Progenitor cell of endocrine pancreas (in vitro differentiated cells): Measurements from ENCODE around the gene SUSD3. TPM values are rescaled to one million over a fixed set of nuclear protein-coding genes. Genes with fewer than 3 reads are reported as not detected.
"Not testable (repeated sequence)": the region's sequence is repeated elsewhere in the genome, so short reads cannot be mapped to it uniquely, and the experiment has no call there.

Experiments
- DNase-seq: peaks from one replicate; pipeline ENCODE4 v3.0.0; 2021; ENCODE audit warnings: low spot score; ENCODE audit not compliant: unreplicated experiment
- H3K27ac Mint-ChIP-seq: 2 replicates; pipeline ENCODE4 v1.8.0; 2021; ENCODE audit warnings: mild to moderate bottlenecking, moderate library complexity, mixed read lengths
- H3K27me3 Mint-ChIP-seq: 2 replicates; pipeline ENCODE4 v1.8.0; 2021; ENCODE audit warnings: mixed read lengths
- H3K36me3 Mint-ChIP-seq: 2 replicates; pipeline ENCODE4 v1.8.0; 2022; ENCODE audit warnings: mixed read lengths; ENCODE audit not compliant: insufficient read depth
- H3K4me1 Mint-ChIP-seq: 2 replicates; pipeline ENCODE4 v1.8.0; 2021; ENCODE audit warnings: low read depth, mixed read lengths
- H3K4me3 Mint-ChIP-seq: 2 replicates; pipeline ENCODE4 v1.8.0; 2021; ENCODE audit warnings: low read depth, mild to moderate bottlenecking, moderate library complexity, mixed read lengths
- H3K9me3 Mint-ChIP-seq: 2 replicates; pipeline ENCODE4 v1.8.0; 2021; ENCODE audit warnings: low read depth, mixed read lengths
- total RNA-seq: library from RNA; stranded (reverse); gene quantifications from 2 replicates; pipeline ENCODE4 v1.2.1, GENCODE V29; 2021
- TF ChIP-seq, protein P1 (sequence below): fragments of 200-600 bp; sonication (generic); IDR thresholded peaks from one replicate; pipeline ENCODE4 v1.5.0; 2021; ENCODE audit warnings: antibody characterized with exemption, mild to moderate bottlenecking; ENCODE audit not compliant: unreplicated experiment

Gene SUSD3
- total RNA-seq, 1 donor from 2014 or later = 0.43 TPM

- TF ChIP-seq, protein P1, sequence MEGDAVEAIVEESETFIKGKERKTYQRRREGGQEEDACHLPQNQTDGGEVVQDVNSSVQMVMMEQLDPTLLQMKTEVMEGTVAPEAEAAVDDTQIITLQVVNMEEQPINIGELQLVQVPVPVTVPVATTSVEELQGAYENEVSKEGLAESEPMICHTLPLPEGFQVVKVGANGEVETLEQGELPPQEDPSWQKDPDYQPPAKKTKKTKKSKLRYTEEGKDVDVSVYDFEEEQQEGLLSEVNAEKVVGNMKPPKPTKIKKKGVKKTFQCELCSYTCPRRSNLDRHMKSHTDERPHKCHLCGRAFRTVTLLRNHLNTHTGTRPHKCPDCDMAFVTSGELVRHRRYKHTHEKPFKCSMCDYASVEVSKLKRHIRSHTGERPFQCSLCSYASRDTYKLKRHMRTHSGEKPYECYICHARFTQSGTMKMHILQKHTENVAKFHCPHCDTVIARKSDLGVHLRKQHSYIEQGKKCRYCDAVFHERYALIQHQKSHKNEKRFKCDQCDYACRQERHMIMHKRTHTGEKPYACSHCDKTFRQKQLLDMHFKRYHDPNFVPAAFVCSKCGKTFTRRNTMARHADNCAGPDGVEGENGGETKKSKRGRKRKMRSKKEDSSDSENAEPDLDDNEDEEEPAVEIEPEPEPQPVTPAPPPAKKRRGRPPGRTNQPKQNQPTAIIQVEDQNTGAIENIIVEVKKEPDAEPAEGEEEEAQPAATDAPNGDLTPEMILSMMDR = no peak
- Mint-ChIP-seq H3K36me3 (peaks cover 1% of the 10 kb centered on the region), H3K4me3 (no peak overlapping the region), H3K27me3 (no peaks in the 10 kb centered on the region), H3K27ac (no peak overlapping the region), H3K9me3 (no peaks in the 10 kb centered on the region), H3K4me1 (no peaks in the 10 kb centered on the region)
- no peak for DNase-seq
These were observed 56.5 kb downstream of the SUSD3 start for GRCh38 chr9:93114984-93115335.

GRCh38 chr9:93115486-93116071 lies 57.1 kb downstream of the SUSD3 start:
- H3K27ac Mint-ChIP-seq = no peak overlapping the region

GRCh38 chr9:93116072-93116961 lies 57.8 kb downstream of the SUSD3 start:
- no peak overlapping the region for H3K27ac Mint-ChIP-seq

More at GRCh38 chr9:93115486-93116071, 57.1 kb downstream of the SUSD3 start:
- TF ChIP-seq, protein P1 = no peak
- Mint-ChIP-seq H3K9me3 (no peaks in the 10 kb centered on the region), H3K4me3 (no peak overlapping the region), H3K4me1 (no peaks in the 10 kb centered on the region), H3K36me3 (peaks cover 1% of the 10 kb centered on the region), H3K27me3 (no peaks in the 10 kb centered on the region)
- no peak for DNase-seq

GRCh38 chr9:93117521-93117920 lies 59.0 kb downstream of the SUSD3 start:
- not testable (repeated sequence) for H3K4me3 Mint-ChIP-seq, H3K27me3 Mint-ChIP-seq, DNase-seq, H3K9me3 Mint-ChIP-seq, H3K36me3 Mint-ChIP-seq, H3K27ac Mint-ChIP-seq, H3K4me1 Mint-ChIP-seq

More at GRCh38 chr9:93116072-93116961, 57.8 kb downstream of the SUSD3 start:
- Mint-ChIP-seq H3K36me3 (no peaks in the 10 kb centered on the region), H3K9me3 (no peaks in the 10 kb centered on the region), H3K4me3 (no peak overlapping the region), H3K27me3 (no peaks in the 10 kb centered on the region), H3K4me1 (no peaks in the 10 kb centered on the region)
- DNase-seq = no peak
- TF ChIP-seq, protein P1 = no peak

GRCh38 chr9:93117924-93118862 lies 59.7 kb downstream of the SUSD3 start:
- H3K4me3 Mint-ChIP-seq = no peak overlapping the region
- no peak for DNase-seq
- no peaks in the 10 kb centered on the region for H3K27me3 Mint-ChIP-seq
- H3K4me1 Mint-ChIP-seq = no peaks in the 10 kb centered on the region
- H3K36me3 Mint-ChIP-seq = no peaks in the 10 kb centered on the region
- no peaks in the 10 kb centered on the region for H3K9me3 Mint-ChIP-seq
- H3K27ac Mint-ChIP-seq = no peak overlapping the region
- TF ChIP-seq, protein P1 = no peak
